ENCODE measurements around the gene ADAMTSL3.
"Not testable (repeated sequence)": the region's sequence is repeated elsewhere in the genome, so short reads cannot be mapped to it uniquely, and the experiment has no call there.

Gene ADAMTSL3

GRCh38 chr15:83927704-83928391 is 273.9 kb downstream of the ADAMTSL3 start:
- no peak for DNase-seq (ENCODE audit: low spot score)

- no peak for DNase-seq (ENCODE audit: low spot score)
Measured at GRCh38 chr15:83928392-83928734, 274.4 kb downstream of the ADAMTSL3 start.

GRCh38 chr15:83928878-83929418 is 275.0 kb downstream of the ADAMTSL3 start:
- no peak for DNase-seq (ENCODE audit: low spot score)

GRCh38 chr15:83929619-83930018 is 275.7 kb downstream of the ADAMTSL3 start:
- DNase-seq (ENCODE audit: low spot score): no peak

- no peak for DNase-seq (ENCODE audit: low spot score)
Measured at GRCh38 chr15:83930392-83931212, 276.7 kb downstream of the ADAMTSL3 start.

GRCh38 chr15:83935774-83936173 is 281.9 kb downstream of the ADAMTSL3 start:
- DNase-seq (ENCODE audit: low spot score): no peak

- no peak for DNase-seq (ENCODE audit: low spot score)
Measured at GRCh38 chr15:83940136-83940535, 286.2 kb downstream of the ADAMTSL3 start.

- no peak for DNase-seq (ENCODE audit: low spot score)
Measured at GRCh38 chr15:83943043-83943442, 289.1 kb downstream of the ADAMTSL3 start.

GRCh38 chr15:83943849-83944404 is 290.0 kb downstream of the ADAMTSL3 start:
- DNase-seq (ENCODE audit: low spot score): no peak

- DNase-seq (ENCODE audit: low spot score): peak; percentile 22
Measured at GRCh38 chr15:83947156-83947555, 293.2 kb downstream of the ADAMTSL3 start.

GRCh38 chr15:83954506-83954905 is 300.6 kb downstream of the ADAMTSL3 start:
- DNase-seq (ENCODE audit: low spot score): no peak

- no peak for DNase-seq (ENCODE audit: low spot score)
Measured at GRCh38 chr15:83955806-83956265, 301.9 kb downstream of the ADAMTSL3 start.

GRCh38 chr15:83956887-83957286 is 303.0 kb downstream of the ADAMTSL3 start:
- DNase-seq (ENCODE audit: low spot score): no peak

- DNase-seq (ENCODE audit: low spot score): no peak
Measured at GRCh38 chr15:83959477-83959876, 305.6 kb downstream of the ADAMTSL3 start.

GRCh38 chr15:83960192-83960829 is 306.4 kb downstream of the ADAMTSL3 start:
- DNase-seq (ENCODE audit: low spot score): no peak

GRCh38 chr15:83961311-83961710 is 307.4 kb downstream of the ADAMTSL3 start:
- no peak for DNase-seq (ENCODE audit: low spot score)

- DNase-seq (ENCODE audit: low spot score): not testable (repeated sequence)
Measured at GRCh38 chr15:83964967-83965366, 311.0 kb downstream of the ADAMTSL3 start.

- no peak for DNase-seq (ENCODE audit: low spot score)
Measured at GRCh38 chr15:83970295-83970890, 316.5 kb downstream of the ADAMTSL3 start.

- DNase-seq (ENCODE audit: low spot score): no peak
Measured at GRCh38 chr15:83971992-83972391, 318.1 kb downstream of the ADAMTSL3 start.

GRCh38 chr15:83973816-83974215 is 319.9 kb downstream of the ADAMTSL3 start:
- no peak for DNase-seq (ENCODE audit: low spot score)

- no peak for DNase-seq (ENCODE audit: low spot score)
Measured at GRCh38 chr15:83977992-83978391, 324.1 kb downstream of the ADAMTSL3 start.

- no peak for DNase-seq (ENCODE audit: low spot score)
Measured at GRCh38 chr15:83978588-83978987, 324.7 kb downstream of the ADAMTSL3 start.

Data from putamen (tissue), 1 donor.